H9 (cell line): Measurements from ENCODE around the gene UBE3A. TPM values are rescaled to one million over a fixed set of nuclear protein-coding genes. Genes with fewer than 3 reads are reported as not detected.

Experiments
- DNase-seq: peaks from one replicate; pipeline ENCODE4 v3.0.0-alpha.2; 2017
- H2AFZ ChIP-seq: one replicate; pipeline ENCODE4 v1.6.1; 2013; ENCODE audit warnings: mild to moderate bottlenecking, low read length, control low read depth, moderate library complexity
- H2AK5ac ChIP-seq: 2 replicates; pipeline ENCODE4 v1.6.1; 2013; ENCODE audit warnings: low read length, control low read depth, mixed read lengths; ENCODE audit not compliant: insufficient read length
- H2BK120ac ChIP-seq: one replicate; pipeline ENCODE4 v1.6.1; 2013; ENCODE audit warnings: low read depth, mild to moderate bottlenecking, low read length, control low read depth, inconsistent platforms; ENCODE audit not compliant: poor library complexity, severe bottlenecking
- H2BK12ac ChIP-seq: 2 replicates; pipeline ENCODE4 v1.6.1; 2013; ENCODE audit warnings: low read length, control low read depth, mixed read lengths, low read depth; ENCODE audit not compliant: insufficient read length
- H2BK15ac ChIP-seq: 2 replicates; pipeline ENCODE4 v1.6.1; 2013; ENCODE audit warnings: low read depth, low read length, control low read depth
- H2BK20ac ChIP-seq: one replicate; pipeline ENCODE4 v1.6.1; 2013; ENCODE audit warnings: low read depth, mild to moderate bottlenecking, low read length, control low read depth, inconsistent platforms; ENCODE audit not compliant: poor library complexity, severe bottlenecking
- H2BK5ac ChIP-seq: 2 replicates; pipeline ENCODE4 v1.6.1; 2013; ENCODE audit warnings: low read length, control low read depth, mixed read lengths; ENCODE audit not compliant: insufficient read length
- H3K14ac ChIP-seq: 2 replicates; pipeline ENCODE4 v1.6.1; 2013; ENCODE audit warnings: low read length, control low read depth; ENCODE audit not compliant: insufficient read depth
- H3K18ac ChIP-seq: 2 replicates; pipeline ENCODE4 v1.6.1; 2013; ENCODE audit warnings: low read depth, mild to moderate bottlenecking, mixed read lengths, low read length, control low read depth; ENCODE audit not compliant: insufficient read length
- H3K23ac ChIP-seq: 2 replicates; pipeline ENCODE4 v1.6.1; 2013; ENCODE audit warnings: low read length, control low read depth, mixed read lengths, low read depth; ENCODE audit not compliant: insufficient read length
- H3K23me2 ChIP-seq: 2 replicates; pipeline ENCODE4 v1.6.1; 2013; ENCODE audit warnings: low read depth, mild to moderate bottlenecking, mixed read lengths, low read length, control low read depth; ENCODE audit not compliant: insufficient read length, poor library complexity, severe bottlenecking
- H3K27ac ChIP-seq: 2 replicates; pipeline ENCODE4 v1.5.1; 2013; ENCODE audit warnings: low read length, control low read depth, mixed read lengths, low read depth; ENCODE audit not compliant: insufficient read length
- H3K27me3 ChIP-seq: 2 replicates; pipeline ENCODE4 v1.6.1; 2013; ENCODE audit warnings: low read length, control low read depth, inconsistent platforms; ENCODE audit not compliant: insufficient read depth
- H3K4ac ChIP-seq: 2 replicates; pipeline ENCODE4 v1.6.1; 2013; ENCODE audit warnings: low read depth, mild to moderate bottlenecking, control low read depth, inconsistent platforms, low read length, moderate library complexity
- H3K4me1 ChIP-seq: 2 replicates; pipeline ENCODE4 v1.6.1; 2013; ENCODE audit warnings: low read length, control low read depth, inconsistent platforms; ENCODE audit not compliant: insufficient read depth
- H3K4me2 ChIP-seq: 2 replicates; pipeline ENCODE4 v1.6.1; 2013; ENCODE audit warnings: low read length, control low read depth, mixed read lengths; ENCODE audit not compliant: insufficient read length, insufficient read depth
- H3K56ac ChIP-seq: 2 replicates; pipeline ENCODE4 v1.6.1; 2013; ENCODE audit warnings: low read depth, mild to moderate bottlenecking, mixed read lengths, low read length, control low read depth; ENCODE audit not compliant: insufficient read length
- H3K79me1 ChIP-seq: 2 replicates; pipeline ENCODE4 v1.6.1; 2013; ENCODE audit warnings: low read depth, mild to moderate bottlenecking, moderate library complexity, low read length, control low read depth, inconsistent platforms; ENCODE audit not compliant: insufficient read depth, poor library complexity, severe bottlenecking
- H3K79me2 ChIP-seq: 2 replicates; pipeline ENCODE4 v1.6.1; 2013; ENCODE audit warnings: low read length, control low read depth, inconsistent platforms; ENCODE audit not compliant: insufficient read depth
- H3K9ac ChIP-seq: 2 replicates; pipeline ENCODE4 v1.6.1; 2013; ENCODE audit warnings: low read length, control low read depth, mixed read lengths; ENCODE audit not compliant: insufficient read length; ENCODE audit errors: extremely low read depth
- H3K9me3 ChIP-seq: one replicate; pipeline ENCODE4 v1.6.1; 2013; ENCODE audit warnings: low read depth, low read length, inconsistent platforms; ENCODE audit not compliant: control insufficient read depth
- H3T11ph ChIP-seq: one replicate; pipeline ENCODE4 v1.6.1; 2013; ENCODE audit warnings: mild to moderate bottlenecking, low read length, control low read depth, inconsistent platforms
- H4K20me1 ChIP-seq: one replicate; pipeline ENCODE4 v1.6.1; 2013; ENCODE audit not compliant: control insufficient read depth, insufficient read length, insufficient read depth
- H4K5ac ChIP-seq: 2 replicates; pipeline ENCODE4 v1.6.1; 2013; ENCODE audit warnings: low read depth, mild to moderate bottlenecking, mixed read lengths, low read length, control low read depth; ENCODE audit not compliant: insufficient read length
- H4K8ac ChIP-seq: replicated peaks from 2 replicates; pipeline ENCODE4 v1.6.1; 2013; ENCODE audit warnings: low read length, control low read depth, mixed read lengths, low read depth; ENCODE audit not compliant: insufficient read length
- H4K91ac ChIP-seq: 2 replicates; pipeline ENCODE4 v1.6.1; 2013; ENCODE audit warnings: low read depth, mild to moderate bottlenecking, moderate library complexity, mixed read lengths, low read length, control low read depth; ENCODE audit not compliant: insufficient read length
- H3K27ac Mint-ChIP-seq, 3 experiments: 2 replicates in 2 of 3; 3 replicates in 1 of 3; pipeline ENCODE4 v1.8.0; 2020 to 2021; ENCODE audit warnings: mixed read lengths in 3 of 3, mild to moderate bottlenecking in 1 of 3, moderate library complexity in 1 of 3
- H3K27me3 Mint-ChIP-seq: 2 replicates; pipeline ENCODE4 v1.8.0; 2021; ENCODE audit warnings: low read depth, mild to moderate bottlenecking, moderate library complexity, mixed read lengths
- H3K36me3 Mint-ChIP-seq, 3 experiments: 2 replicates in 2 of 3; 3 replicates in 1 of 3; pipeline ENCODE4 v1.8.0; 2020 to 2021; ENCODE audit warnings: low read depth in 3 of 3, mixed read lengths in 3 of 3; ENCODE audit not compliant: insufficient read depth in 1 of 3
- H3K4me1 Mint-ChIP-seq, 2 experiments: 2 replicates each; pipeline ENCODE4 v1.8.0; 2020; ENCODE audit warnings: mixed read lengths in 2 of 2
- H3K4me3 Mint-ChIP-seq, 2 experiments: 2 replicates in 1 of 2; 3 replicates in 1 of 2; pipeline ENCODE4 v1.8.0; 2020 to 2021; ENCODE audit warnings: mild to moderate bottlenecking in 2 of 2, mixed read lengths in 2 of 2, moderate library complexity in 1 of 2
- H3K9me3 Mint-ChIP-seq, 2 experiments: 2 replicates in 1 of 2; 3 replicates in 1 of 2; pipeline ENCODE4 v1.8.0; 2020; ENCODE audit warnings: mild to moderate bottlenecking in 2 of 2, mixed read lengths in 2 of 2, moderate library complexity in 1 of 2
- WGBS: extraction: QIAGEN DNeasy Blood & Tissue Kit; methylation state at CpG from one replicate; pipeline ENCODE4 v1.1.7; 2013; ENCODE audit warnings: missing lambda C conversion rate, low lambda C conversion rate, mixed read lengths; ENCODE audit not compliant: insufficient read length; ENCODE audit errors: extremely low coverage; 5-methylcytosine and 5-hydroxymethylcytosine counted together
- total RNA-seq: library from RNA; stranded (reverse); gene quantifications from 2 replicates; pipeline ENCODE4 v1.2.1, GENCODE V29; 2021
- TF ChIP-seq, protein P1 (sequence below): fragments of 200-600 bp; sonication (generic); conservative IDR thresholded peaks from 3 replicates; pipeline ENCODE4 v1.8.0; 2021; ENCODE audit warnings: antibody characterized with exemption, mild to moderate bottlenecking

Gene UBE3A
- total RNA-seq, 1 experiment from 2014 or later, result 108 TPM

DNA sequence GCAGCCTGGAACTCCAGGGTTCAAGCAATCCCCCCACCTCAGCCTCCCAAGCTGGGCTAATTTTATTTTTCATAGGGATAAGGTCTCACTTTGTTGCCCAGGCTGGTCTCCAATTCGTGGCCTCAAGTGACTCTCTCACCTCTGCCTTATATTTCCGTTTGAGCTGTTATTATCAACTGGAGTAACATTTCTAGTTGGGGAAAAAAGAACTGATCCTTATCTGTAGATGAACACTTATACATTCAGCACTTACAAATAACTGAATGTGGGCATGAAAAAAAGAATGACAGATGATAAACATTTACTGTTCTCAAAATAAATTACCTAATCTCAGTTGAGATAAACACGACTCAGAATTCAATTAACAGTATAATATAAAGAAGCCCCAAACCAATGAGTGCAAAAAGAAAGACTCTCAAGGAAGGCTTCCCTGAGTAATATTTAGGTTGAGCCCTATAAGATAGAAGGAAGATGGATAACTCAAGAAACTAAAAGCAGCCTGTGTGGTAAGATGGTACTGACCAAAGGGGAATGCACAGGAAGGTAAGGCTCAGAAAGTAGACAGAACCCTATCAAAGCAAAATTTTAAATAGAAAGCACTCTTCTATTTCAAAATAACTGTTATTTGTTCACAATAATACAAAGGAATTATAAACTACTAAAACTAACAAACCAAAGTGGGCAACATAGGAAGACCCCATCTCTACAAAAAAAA, 11.8 kb downstream of the UBE3A start:
- no peak overlapping the region for H2BK20ac ChIP-seq
- no peaks in the 10 kb centered on the region for H4K20me1 ChIP-seq
- Mint-ChIP-seq H3K36me3 (peaks cover 0 to 2% (median 0%) of the 10 kb centered on the region in 3 experiments; a peak in 1 of 7 replicates), H3K4me3 (no peak overlapping the region), H3K27ac (peak overlapping the region in 1 of 3 experiments; percentile 17; a peak in 1 of 7 replicates), H3K4me1 (peaks cover 34 to 35% of the 10 kb centered on the region in 2 experiments), H3K27me3 (no peaks in the 10 kb centered on the region), H3K9me3 (no peaks in the 10 kb centered on the region)
- TF ChIP-seq, protein P1, sequence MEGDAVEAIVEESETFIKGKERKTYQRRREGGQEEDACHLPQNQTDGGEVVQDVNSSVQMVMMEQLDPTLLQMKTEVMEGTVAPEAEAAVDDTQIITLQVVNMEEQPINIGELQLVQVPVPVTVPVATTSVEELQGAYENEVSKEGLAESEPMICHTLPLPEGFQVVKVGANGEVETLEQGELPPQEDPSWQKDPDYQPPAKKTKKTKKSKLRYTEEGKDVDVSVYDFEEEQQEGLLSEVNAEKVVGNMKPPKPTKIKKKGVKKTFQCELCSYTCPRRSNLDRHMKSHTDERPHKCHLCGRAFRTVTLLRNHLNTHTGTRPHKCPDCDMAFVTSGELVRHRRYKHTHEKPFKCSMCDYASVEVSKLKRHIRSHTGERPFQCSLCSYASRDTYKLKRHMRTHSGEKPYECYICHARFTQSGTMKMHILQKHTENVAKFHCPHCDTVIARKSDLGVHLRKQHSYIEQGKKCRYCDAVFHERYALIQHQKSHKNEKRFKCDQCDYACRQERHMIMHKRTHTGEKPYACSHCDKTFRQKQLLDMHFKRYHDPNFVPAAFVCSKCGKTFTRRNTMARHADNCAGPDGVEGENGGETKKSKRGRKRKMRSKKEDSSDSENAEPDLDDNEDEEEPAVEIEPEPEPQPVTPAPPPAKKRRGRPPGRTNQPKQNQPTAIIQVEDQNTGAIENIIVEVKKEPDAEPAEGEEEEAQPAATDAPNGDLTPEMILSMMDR, result no peak
- H3K9me3 ChIP-seq, result no peaks in the 10 kb centered on the region
- no peak overlapping the region for H2BK120ac ChIP-seq
- H3K14ac ChIP-seq, result no peak overlapping the region
- H3K56ac ChIP-seq, result no peak overlapping the region
- no peaks in the 10 kb centered on the region for H3K27me3 ChIP-seq
- peaks cover 2% of the 10 kb centered on the region for H3K79me1 ChIP-seq
- DNase-seq, result no peak
- H2BK15ac ChIP-seq, result no peak overlapping the region
- H3K79me2 ChIP-seq, result peaks cover 50% of the 10 kb centered on the region; the same call in 1 of the 2 replicates
- no peak overlapping the region for H2AK5ac ChIP-seq
- H3K18ac ChIP-seq, result no peak overlapping the region
- no peak overlapping the region for H2BK12ac ChIP-seq
- no peak overlapping the region for H4K91ac ChIP-seq
- H3K4me2 ChIP-seq, result no peak overlapping the region
- no peaks in the 10 kb centered on the region for H3K4me1 ChIP-seq
- no peak overlapping the region for H2BK5ac ChIP-seq
- H3K23me2 ChIP-seq, result no peaks in the 10 kb centered on the region
- H2AFZ ChIP-seq, result no peak overlapping the region
- H3K27ac ChIP-seq, result no peak overlapping the region
- no peak overlapping the region for H3K9ac ChIP-seq
- no peak overlapping the region for H3K4ac ChIP-seq
- no peak overlapping the region for H3T11ph ChIP-seq
- WGBS, result no CpG with 5 or more reads among the region's 3 CpGs
- H4K8ac ChIP-seq, result no peak overlapping the region
- no peak overlapping the region for H3K23ac ChIP-seq
- H4K5ac ChIP-seq, result no peak overlapping the region
